HEK293T (cell line): ENCODE results near the gene DENND1B.

ENCODE experiments used
- ARNT ChIP-seq: fragments of 450-650 bp; IDR thresholded peaks from 2 replicates; pipeline ENCODE4 v1.6.1; 2017; ENCODE audit warnings: mild to moderate bottlenecking
- ELF4 ChIP-seq: fragments of 450-650 bp; IDR thresholded peaks from 2 replicates; pipeline ENCODE4 v1.6.1; 2017; ENCODE audit warnings: antibody characterized with exemption
- FOXM1 ChIP-seq: fragments of 450-650 bp; IDR thresholded peaks from 2 replicates; pipeline ENCODE4 v1.6.1; 2017; ENCODE audit warnings: mild to moderate bottlenecking, borderline replicate concordance
- NFRKB ChIP-seq: fragments of 450-650 bp; IDR thresholded peaks from 2 replicates; pipeline ENCODE4 v1.6.1; 2016; ENCODE audit warnings: mild to moderate bottlenecking, moderate library complexity
- SP1 ChIP-seq: fragments of 450-650 bp; IDR thresholded peaks from 2 replicates; pipeline ENCODE4 v1.6.1; 2017
- SUZ12 ChIP-seq: fragments of 450-650 bp; IDR thresholded peaks from 2 replicates; pipeline ENCODE4 v1.6.1; 2016; ENCODE audit warnings: mild to moderate bottlenecking
- TARDBP ChIP-seq: fragments of 450-650 bp; IDR thresholded peaks from 2 replicates; pipeline ENCODE4 v1.6.1; 2016
- ZNF384 ChIP-seq: fragments of 450-650 bp; IDR thresholded peaks from 2 replicates; pipeline ENCODE4 v1.6.1; 2016

- TF ChIP-seq SUZ12 (no peak), SP1 (no peak), ELF4 (no peak), NFRKB (no peak), ARNT (no peak), FOXM1 (no peak), TARDBP (no peak), ZNF384 (no peak)
Measured at GRCh38 chr1:197585809-197586208, 189.5 kb downstream of the DENND1B start.
